ENCODE measurements around the gene SMURF2. TPM values are rescaled to one million over a fixed set of nuclear protein-coding genes. Genes with fewer than 3 reads are reported as not detected.

SMURF2 gene
- total and polyA plus RNA-seq, 9 of the 15 experiments (the other 6 are each of a cell fraction or from before 2014, with no cell fraction given), result 3.8 to 22.0 (median 14.8) TPM

GRCh38 chr17:64497565-64498035 is 164.5 kb downstream of the SMURF2 start (continued):
- TF ChIP-seq NCOA4 (IDR thresholded peaks at IDR 0.05; ENCODE audit: partially characterized antibody) (no peak), JUN (IDR thresholded peaks at IDR 0.05; ENCODE audit: borderline replicate concordance, low read depth, low read length) (no peak), JUN (CRISPR knock-in tag; IDR thresholded peaks at IDR 0.05; ENCODE audit: borderline replicate concordance) (no peak), PREB (CRISPR knock-in tag; IDR thresholded peaks at IDR 0.05) (peak; percentile 9; the same call in 1 of the 2 replicates), SIX5 (IDR thresholded peaks at IDR 0.05; ENCODE audit: borderline replicate concordance in 1 of 2, insufficient read depth in 1 of 2, low read depth in 1 of 2, low read length in 2 of 2) (no peak), BRCA1 (IDR thresholded peaks at IDR 0.05) (no peak), BRCA1 (CRISPR knock-in tag; IDR thresholded peaks at IDR 0.05) (no peak), HIVEP1 (CRISPR knock-in tag; IDR thresholded peaks at IDR 0.05) (no peak), STAT5A (IDR thresholded peaks at IDR 0.05; ENCODE audit: borderline replicate concordance, low read length) (no peak), ZFX (CRISPR knock-in tag; IDR thresholded peaks at IDR 0.05) (peak; percentile 7; the same call in 1 of the 2 replicates), TAF15 (IDR thresholded peaks at IDR 0.05; ENCODE audit: low read depth, low read length) (no peak), ZNF347 (CRISPR knock-in tag; IDR thresholded peaks at IDR 0.05; ENCODE audit: low read depth) (no peak), E2F3 (CRISPR knock-in tag; IDR thresholded peaks at IDR 0.05) (no peak), ZBTB40 (IDR thresholded peaks at IDR 0.05) (no peak), ZBTB40 (CRISPR knock-in tag; IDR thresholded peaks at IDR 0.05) (no peak), SMARCB1 (IDR thresholded peaks at IDR 0.05; ENCODE audit: insufficient read length, low read depth) (no peak), TFAM (CRISPR knock-in tag; conservative IDR thresholded peaks at IDR 0.05) (no peak), KAT7 (CRISPR knock-in tag; IDR thresholded peaks at IDR 0.05; ENCODE audit: borderline replicate concordance) (no peak; the same call in 1 of the 2 replicates), SMC3 (conservative IDR thresholded peaks at IDR 0.05; ENCODE audit: insufficient read depth, low read depth, low read length) (no peak), NFYB (IDR thresholded peaks at IDR 0.05; ENCODE audit: extremely low read depth, insufficient read length) (no peak), POU5F1 (IDR thresholded peaks at IDR 0.05; ENCODE audit: borderline replicate concordance, low read depth, low read length, partially characterized antibody) (no peak)

Measured in K562 (cell line).